Measurements from ENCODE around the gene MFSD6L.

- TF ChIP-seq CTCF (IDR thresholded peaks at IDR 0.05) (no peak), POLR2A (IDR thresholded peaks at IDR 0.05) (no peak)
Measured at GRCh38 chr17:8793649-8794048, 5.5 kb downstream of the MFSD6L start.
